Skin of body (tissue), 2 donors: ENCODE data around the gene AFG1L. TPM values are rescaled to one million over a fixed set of nuclear protein-coding genes. Genes with fewer than 3 reads are reported as not detected.
"Not testable (repeated sequence)": the region's sequence is repeated elsewhere in the genome, so short reads cannot be mapped to it uniquely, and the experiment has no call there.

Experiments used
- DNase-seq: peaks from one replicate; lab custom pipeline; 2025; lab: John Stamatoyannopoulos, UW
- total RNA-seq: library from RNA; depleted of rRNA; stranded (reverse); fragments of >200 nt; gene quantifications from one replicate; pipeline ENCODE4 v1.2.3, GENCODE V29; 2014

The AFG1L gene
- total RNA-seq, 1 donor from 2014 or later, result 5.8 TPM

DNA sequence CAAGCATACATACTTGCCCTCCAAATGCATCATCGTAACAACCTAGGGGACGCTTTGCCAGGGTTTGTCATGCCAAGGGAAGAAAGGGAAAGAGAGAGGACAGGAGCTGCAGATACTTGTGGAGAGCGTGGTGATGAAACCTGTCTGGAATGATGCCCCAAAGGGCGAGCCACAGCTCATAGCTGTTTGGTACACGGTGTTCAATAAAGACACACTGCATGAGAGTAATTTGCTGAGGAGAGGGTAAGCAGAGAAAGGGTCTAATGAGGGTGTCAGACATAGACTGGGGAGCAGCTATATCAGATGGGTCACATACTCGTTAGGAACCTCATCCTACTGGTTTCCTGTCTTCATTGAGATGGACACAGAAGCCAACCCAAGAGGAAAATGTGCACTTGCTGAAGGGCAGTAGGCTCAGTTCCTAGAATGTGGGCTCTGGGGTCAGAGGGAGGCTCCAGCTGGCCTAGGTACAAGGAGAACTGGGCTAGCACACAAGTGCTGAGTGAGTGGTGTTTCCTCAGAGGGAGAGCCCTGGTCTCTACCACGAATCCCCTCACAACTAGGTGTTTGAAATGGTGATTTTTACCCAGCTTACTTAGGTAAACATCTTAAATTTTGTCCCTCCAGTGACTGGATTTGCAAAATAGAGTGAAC lies 260.7 kb downstream of the AFG1L start:
- no peak for DNase-seq

DNA sequence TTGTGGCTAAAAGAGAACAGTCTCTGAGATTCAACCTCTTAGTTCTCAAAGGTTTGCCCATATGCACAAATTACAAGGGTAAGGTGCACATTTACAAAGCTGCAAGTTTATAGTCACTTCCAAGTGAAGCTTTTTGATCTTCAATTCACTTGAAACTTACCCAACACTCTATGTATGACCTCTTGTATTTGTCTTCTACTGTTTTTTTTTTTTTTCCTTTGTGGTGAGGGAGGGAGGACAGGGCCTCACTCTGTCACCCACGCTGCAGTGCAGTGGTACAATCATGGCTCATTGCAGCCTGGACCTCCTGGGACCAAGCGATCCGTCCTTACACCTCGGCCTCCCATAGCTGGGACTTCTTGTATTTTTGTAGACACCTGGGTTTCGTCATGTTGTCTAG lies 261.4 kb downstream of the AFG1L start:
- no peak for DNase-seq

DNA sequence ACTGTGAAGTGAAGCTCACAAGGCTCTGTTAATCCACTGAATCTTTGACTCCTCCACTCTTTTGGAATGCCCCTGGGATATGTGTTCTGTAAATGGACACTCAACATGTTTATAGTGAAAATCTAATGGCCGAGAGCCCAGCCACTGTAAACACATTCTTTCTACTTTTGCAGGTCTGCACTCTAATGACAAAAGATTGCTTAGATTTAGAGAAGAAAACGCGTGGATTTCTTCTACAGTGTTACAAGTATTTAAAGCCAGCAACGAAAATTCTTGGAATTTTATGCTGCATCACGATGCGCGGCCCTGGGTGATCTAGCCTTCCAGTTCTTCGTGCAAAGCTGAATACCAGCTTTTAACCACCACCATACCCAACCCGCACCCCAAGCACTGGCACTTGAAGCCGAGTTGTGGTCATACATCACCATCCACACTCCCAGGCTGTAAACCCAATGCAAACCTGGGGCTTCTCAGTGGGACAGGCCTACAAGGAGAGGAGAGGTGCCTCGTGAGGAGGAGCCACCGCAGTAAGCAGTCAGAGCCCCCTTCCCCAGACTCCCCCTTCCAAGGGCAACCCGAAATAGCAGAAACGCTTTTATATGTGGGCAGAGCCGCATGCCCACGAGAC lies 262.1 kb downstream of the AFG1L start:
- DNase-seq, result no peak

DNA sequence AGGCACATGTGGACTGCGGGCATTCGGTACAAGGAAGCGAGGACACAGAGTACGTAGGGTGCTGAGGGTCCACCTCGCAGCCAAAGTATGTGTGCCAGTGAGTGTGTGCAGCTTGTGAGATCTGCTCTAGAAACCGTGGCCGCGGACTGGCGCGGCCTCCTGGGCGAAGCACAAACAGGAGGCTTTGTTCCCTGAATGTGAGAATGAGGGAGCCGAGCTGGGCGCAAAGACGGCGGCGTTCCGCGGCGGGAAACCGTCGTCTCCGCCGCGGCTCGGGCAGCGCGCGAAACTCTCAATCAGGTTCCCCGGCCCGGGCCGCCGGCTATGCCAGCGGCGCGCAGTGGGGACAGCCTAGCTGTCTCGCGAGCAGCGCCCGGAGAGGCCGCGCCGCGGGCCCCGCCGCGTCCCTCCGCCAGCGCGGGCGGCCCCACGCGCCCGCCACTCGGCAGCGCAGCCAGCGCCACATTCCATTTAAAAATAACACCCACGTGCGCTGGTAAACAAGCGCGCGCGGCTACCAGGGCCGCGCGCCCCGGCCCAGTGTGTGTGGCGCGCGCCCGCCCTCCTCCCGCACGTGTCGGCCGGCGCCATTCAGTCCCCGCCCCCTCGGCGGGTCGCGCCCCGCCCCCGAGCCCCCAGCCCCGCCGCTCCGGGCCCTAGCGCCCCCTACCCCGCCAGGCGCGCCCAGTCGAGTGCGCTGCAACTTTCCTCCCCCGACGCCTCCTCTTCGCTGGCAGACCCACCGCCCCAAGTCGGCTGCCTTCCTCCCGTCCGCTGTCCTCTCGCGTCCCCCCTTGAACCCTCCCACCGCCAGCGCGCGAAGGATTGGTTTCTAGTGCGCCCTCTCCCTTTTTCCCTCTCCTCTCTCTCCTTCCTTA lies 262.9 kb downstream of the AFG1L start:
- DNase-seq, result peak; percentile 90

DNA sequence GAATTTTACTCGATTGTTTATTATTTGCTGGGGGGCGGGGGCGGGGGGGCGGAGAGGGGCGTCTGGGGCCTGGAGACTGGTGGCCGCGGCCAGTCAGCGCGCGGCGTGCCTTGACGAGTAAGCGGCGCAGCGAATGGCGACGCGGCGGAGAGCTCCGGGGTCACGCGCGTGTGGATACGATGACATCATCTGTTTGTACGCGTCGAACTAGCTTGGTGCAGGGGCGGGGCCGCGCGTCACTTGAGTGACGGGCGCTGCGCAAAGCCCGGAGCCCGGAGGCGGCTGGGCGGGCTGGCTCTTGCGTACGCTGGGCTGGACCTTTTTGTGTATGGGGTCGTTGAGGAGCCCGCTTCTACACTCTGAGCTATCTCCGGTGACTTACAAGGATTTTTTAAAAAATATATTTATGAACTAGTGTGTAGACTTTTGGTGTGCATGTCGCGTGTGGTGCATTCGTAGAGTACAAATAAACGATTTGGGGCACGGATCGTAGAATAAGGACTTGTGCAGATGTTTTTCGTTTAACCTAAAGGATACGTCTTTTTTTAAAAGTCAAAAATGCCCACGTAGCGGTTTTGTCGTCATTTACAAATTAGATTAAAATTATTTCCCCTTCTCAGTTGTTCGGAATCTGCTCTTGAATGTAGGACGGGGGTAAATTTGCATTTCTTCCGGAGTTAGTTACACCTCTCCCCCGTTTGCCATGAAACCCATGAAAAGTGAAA lies 263.7 kb downstream of the AFG1L start:
- peak; percentile 99 for DNase-seq

DNA sequence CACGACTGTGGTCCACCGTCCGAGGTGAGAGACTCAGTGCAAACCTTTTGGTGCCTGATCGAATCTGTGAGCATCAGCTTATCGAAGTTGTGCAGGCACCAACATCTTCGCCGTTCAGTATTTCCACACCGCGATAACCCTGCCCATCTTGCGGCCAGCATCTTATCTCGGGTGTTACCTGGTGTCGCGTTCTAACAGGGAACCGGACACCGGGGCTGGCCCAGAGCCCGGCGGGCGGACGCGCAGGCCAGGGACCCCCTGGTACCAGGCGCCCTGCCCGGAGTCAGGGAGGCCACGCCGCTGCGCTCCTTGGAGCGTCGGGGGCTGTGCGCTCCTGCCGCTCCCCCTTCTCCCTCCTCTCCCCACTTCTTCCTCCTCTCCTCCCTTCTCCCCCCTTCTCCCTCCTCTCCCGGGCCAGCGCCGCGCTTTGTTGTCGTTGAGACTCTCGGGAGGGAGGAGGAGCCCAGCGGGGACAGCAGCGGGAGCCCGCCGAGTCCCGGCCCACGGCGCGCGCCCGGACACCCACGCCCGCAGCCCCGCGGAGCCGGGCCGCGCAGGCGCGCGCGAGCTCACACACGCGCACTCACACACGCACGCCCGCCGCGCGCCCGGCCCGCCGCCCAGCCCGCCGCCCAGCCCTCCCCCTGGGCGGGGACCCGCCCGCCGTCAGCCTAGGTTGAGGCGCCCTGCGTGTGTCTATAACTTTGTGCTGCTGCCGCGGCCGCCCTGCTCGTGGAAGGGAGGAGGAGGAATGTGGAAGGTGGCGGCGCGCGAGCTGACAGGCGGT lies 264.4 kb downstream of the AFG1L start:
- DNase-seq, result peak; percentile 94

DNA sequence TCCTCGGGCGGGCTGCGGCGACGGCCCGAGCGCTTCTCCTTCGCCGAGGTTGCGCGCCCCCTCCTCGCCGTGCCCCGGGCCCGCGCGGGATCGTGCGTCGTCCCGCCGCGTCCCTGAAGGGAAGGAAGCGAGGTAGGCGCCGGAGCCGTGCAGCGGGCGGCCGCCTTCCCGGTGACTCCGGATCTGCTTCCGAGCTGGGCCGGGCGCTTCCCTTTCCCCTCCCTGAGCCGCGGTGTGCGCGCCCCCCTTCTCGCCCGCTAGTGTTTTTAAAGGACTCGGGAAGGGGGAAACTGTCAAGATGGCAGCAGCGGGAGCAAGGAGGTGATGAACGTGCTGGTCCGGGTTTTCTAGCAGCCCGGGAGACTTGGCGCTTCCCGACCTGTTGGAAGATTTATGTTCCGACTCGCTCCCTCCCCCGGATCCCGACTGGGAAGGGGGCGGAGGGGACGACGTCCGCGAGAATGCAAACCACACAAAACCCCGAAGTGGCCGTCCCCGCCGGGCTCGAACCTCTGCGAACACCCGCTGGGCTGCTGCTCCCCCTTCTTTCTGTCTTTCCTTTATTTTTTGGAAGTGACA lies 265.1 kb downstream of the AFG1L start:
- DNase-seq, result peak; percentile 75

DNA sequence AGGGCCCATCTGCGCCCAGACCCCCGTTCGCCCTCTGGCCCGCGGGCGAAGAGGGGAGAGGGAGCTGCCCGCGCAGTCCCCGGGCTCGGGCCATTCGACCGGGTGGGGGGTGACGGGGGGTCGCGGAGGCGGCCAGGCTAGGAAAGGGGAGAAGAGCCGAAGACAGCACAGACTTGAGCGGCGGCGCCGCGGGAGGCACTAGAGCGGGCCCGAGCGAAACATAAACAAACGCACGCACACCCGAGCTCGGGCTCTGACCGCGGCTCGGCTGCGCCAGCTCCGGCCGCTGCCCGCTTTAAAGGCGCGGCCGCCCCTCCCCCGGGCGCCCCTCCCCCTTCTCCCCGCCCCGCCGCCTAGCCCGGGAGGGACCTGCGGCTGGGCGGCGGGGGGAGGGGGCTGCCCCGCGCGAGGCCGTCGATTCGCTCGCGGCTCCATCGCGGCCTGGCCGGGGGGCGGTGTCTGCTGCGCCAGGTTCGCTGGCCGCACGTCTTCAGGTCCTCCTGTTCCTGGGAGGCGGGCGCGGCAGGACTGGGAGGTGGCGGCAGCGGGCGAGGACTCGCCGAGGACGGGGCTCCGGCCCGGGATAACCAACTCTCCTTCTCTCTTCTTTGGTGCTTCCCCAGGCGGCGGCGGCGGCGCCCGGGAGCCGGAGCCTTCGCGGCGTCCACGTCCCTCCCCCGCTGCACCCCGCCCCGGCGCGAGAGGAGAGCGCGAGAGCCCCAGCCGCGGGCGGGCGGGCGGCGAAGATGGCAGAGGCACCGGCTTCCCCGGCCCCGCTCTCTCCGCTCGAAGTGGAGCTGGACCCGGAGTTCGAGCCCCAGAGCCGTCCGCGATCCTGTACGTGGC lies 265.8 kb downstream of the AFG1L start, which contains the start of gene FOXO3:
Gene FOXO3, plus strand, starts transcription at position 455 of the 846 bp plus-strand sequence. Its CDS starts 292 bp downstream, at position 747.
- peak; percentile 69 for DNase-seq

DNA sequence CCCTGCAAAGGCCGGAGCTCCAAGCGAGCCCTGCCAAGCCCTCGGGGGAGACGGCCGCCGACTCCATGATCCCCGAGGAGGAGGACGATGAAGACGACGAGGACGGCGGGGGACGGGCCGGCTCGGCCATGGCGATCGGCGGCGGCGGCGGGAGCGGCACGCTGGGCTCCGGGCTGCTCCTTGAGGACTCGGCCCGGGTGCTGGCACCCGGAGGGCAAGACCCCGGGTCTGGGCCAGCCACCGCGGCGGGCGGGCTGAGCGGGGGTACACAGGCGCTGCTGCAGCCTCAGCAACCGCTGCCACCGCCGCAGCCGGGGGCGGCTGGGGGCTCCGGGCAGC lies 266.4 kb downstream of the AFG1L start:
- DNase-seq, result not testable (repeated sequence)

DNA sequence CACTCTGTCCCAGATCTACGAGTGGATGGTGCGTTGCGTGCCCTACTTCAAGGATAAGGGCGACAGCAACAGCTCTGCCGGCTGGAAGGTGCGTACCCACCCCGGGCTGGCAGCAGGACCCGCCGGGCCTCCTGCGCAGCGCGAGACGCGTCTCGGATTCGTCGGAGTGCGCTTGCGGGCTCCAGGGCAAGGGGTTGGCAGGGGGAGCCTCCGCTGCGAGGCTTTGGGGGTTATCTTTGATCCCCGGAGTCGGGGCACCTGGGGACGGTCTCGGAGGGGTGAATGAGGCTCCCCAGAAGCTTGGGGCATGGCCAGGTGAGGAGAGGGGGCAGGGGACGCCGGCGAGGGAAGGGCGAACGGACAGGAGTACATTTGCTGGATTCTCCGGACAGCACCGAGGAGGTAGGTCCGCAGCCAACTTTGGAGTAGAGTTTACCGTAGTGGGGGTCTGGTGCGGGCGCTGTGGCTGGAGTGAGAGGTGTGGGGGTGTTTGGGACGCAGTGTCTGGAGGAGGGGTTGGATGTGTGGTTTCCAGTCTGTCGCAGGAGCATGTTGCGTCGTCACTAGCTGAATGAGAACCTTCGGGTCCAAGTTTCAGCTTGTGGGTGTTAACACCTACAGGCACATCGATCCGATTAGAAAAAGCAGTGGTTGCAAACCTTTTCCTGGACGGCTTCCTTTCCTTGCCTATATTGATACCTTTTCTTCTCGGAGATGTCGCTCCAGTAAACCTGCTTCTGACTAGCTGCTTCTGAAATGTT lies 267.1 kb downstream of the AFG1L start:
- no peak for DNase-seq

DNA sequence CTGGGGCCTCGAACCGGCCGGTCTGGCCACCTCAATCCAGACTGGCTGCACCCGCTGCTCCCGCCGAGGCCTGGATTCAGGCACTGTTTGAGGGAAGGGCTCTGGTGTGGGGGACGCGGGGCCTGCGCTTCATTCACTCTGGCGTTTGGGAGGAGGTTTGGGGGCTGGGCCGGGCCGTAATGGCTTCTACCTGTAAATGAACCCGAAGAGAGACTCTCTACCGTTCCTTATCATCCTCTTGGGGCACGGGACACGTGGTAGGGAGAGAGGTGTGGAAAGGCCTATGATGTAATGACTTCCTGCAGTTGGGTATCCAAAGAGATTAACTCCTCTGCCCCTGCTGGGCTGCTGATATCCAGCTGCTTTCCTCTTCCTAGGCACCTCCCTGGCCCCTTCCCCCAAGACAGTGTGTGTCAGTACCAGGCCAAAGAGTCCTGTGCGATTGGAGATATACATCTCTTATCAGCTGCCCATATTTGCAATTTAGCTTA lies 267.7 kb downstream of the AFG1L start:
- no peak for DNase-seq

DNA sequence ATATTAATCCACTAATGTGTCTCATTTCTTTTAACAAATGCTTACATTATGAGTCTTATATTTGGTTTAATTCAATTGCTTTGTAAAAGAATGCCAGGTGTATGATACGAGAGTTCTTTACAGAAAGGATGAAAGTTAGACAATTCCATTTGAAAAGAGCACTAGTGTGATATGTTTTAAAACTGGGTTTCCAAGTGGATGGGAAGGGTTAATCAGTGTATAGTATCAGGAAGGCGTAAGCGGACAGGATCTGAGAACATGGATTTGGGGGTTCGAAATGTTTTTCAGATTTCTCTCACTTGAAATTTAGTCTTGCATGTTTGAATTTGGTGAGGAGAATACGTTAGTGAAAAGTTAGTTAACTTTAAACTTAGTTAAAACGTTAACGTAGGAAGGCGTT lies 268.4 kb downstream of the AFG1L start:
- no peak for DNase-seq

DNA sequence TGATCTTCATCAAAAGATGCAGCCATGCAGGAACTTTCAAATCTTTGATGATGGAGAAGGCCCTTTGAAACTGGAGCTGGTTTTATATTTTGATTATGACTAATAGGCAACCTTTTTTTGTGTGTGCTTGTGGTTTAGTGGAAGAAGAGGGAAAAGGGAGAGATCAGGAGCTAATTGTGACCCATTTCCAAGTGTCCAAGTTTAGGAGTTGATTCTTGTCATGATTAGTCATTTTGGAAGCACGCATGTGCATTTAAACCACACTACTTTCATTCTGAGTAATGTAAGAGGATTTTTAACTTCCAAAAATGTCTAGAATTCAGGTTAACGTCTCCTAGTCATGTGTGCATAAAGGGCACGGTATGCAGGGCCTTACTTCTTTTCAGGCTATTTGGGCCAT lies 269.3 kb downstream of the AFG1L start:
- DNase-seq, result no peak

DNA sequence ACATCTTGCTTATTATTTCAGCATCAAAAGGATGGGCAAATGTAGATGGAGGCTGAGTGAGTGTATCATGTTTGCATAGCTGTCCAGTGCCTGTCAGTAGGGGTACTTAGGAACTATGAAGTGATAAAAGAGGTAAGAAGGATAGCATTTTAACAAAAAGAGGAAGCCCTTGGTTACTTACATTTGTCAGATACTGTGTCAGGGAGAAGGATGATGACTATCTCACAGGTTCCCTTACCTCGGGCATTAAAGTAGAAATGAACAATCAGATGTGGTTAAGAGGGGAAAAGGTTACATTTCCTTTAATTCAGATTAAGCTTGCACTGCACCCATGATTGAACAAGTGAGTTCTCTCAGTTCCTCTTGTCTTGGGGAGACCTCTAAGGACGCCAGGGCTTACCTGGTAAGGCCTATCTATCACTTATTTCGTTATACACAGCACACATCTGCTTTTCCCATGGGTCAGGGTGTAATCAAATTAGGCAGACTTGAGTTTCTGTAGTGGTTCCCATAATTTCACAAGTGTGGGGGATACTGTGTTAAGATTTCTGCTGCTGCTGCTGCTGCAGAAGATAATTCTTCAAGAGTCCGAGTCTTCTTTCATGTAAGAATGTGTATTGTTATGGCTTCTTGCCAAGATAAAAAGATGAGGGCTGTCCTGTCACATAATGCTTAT lies 270.4 kb downstream of the AFG1L start:
- no peak for DNase-seq

DNA sequence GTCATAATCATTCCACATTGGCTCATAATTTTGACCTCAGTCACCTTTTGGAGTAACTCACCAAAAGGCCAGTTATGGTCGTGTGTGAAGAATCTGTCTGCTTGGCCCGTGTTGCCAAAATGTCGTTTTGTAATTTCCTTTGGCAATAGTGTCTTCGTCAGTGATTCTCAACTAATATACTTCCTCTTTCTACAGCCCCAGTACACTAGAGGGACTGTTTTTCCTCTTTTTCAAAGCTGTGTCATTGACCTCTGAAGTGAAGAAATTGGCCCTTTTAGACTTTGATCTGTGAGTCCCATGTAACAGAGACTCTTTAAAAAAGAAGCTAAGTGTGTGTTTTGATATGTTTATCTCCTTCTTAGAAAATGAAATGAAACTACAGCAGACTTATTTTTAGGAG lies 271.0 kb downstream of the AFG1L start:
- peak; percentile 40 for DNase-seq

DNA sequence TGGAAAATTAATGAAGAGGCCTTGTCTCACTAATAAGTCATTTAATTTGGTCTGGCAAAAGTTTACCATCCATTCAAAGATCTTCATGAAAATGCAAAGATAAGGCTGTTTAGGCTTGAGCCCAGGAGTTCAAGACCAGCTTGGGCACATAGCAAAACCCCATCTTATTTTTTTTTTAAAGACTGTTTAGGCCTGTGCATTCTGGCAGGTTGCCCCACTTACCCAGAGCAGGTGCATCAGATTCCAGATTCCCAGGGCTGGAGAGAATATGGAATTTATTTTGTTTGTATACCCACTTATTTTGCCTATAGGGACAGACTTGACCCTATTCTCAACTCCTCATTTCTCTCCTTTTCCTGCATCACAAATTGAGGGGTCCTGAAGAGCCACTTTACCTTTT lies 271.6 kb downstream of the AFG1L start:
- DNase-seq, result no peak

DNA sequence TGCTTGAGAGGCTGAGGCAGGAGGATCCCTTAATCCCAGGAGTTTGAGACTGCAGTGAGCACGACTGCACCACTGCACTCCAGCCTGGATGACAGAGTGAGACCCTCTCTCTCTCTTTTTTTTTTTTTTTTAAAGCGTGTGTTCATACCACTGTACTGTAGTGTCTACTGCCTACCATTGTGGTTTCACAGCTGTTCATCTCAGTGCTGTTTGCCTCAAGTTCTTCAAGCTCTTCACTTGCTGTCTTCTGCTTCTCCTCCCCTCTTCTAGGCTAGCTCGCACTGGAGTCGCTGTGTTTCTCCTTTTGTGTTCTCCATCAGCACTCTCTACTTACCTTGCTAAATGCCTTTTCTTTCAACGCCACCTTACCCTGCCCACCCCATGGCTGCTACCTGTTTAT lies 273.2 kb downstream of the AFG1L start:
- no peak for DNase-seq
